H9 (cell line): Measurements from ENCODE around the gene CD3D. TPM values are rescaled to one million over a fixed set of nuclear protein-coding genes. Genes with fewer than 3 reads are reported as not detected.

Experiments
- DNase-seq: peaks from one replicate; pipeline ENCODE4 v3.0.0-alpha.2; 2017
- H2AFZ ChIP-seq: one replicate; pipeline ENCODE4 v1.6.1; 2013; ENCODE audit warnings: mild to moderate bottlenecking, low read length, control low read depth, moderate library complexity
- H2AK5ac ChIP-seq: 2 replicates; pipeline ENCODE4 v1.6.1; 2013; ENCODE audit warnings: low read length, control low read depth, mixed read lengths; ENCODE audit not compliant: insufficient read length
- H2BK120ac ChIP-seq: one replicate; pipeline ENCODE4 v1.6.1; 2013; ENCODE audit warnings: low read depth, mild to moderate bottlenecking, low read length, control low read depth, inconsistent platforms; ENCODE audit not compliant: poor library complexity, severe bottlenecking
- H2BK12ac ChIP-seq: 2 replicates; pipeline ENCODE4 v1.6.1; 2013; ENCODE audit warnings: low read length, control low read depth, mixed read lengths, low read depth; ENCODE audit not compliant: insufficient read length
- H2BK15ac ChIP-seq: 2 replicates; pipeline ENCODE4 v1.6.1; 2013; ENCODE audit warnings: low read depth, low read length, control low read depth
- H2BK20ac ChIP-seq: one replicate; pipeline ENCODE4 v1.6.1; 2013; ENCODE audit warnings: low read depth, mild to moderate bottlenecking, low read length, control low read depth, inconsistent platforms; ENCODE audit not compliant: poor library complexity, severe bottlenecking
- H2BK5ac ChIP-seq: 2 replicates; pipeline ENCODE4 v1.6.1; 2013; ENCODE audit warnings: low read length, control low read depth, mixed read lengths; ENCODE audit not compliant: insufficient read length
- H3K14ac ChIP-seq: 2 replicates; pipeline ENCODE4 v1.6.1; 2013; ENCODE audit warnings: low read length, control low read depth; ENCODE audit not compliant: insufficient read depth
- H3K18ac ChIP-seq: 2 replicates; pipeline ENCODE4 v1.6.1; 2013; ENCODE audit warnings: low read depth, mild to moderate bottlenecking, mixed read lengths, low read length, control low read depth; ENCODE audit not compliant: insufficient read length
- H3K23ac ChIP-seq: 2 replicates; pipeline ENCODE4 v1.6.1; 2013; ENCODE audit warnings: low read length, control low read depth, mixed read lengths, low read depth; ENCODE audit not compliant: insufficient read length
- H3K23me2 ChIP-seq: 2 replicates; pipeline ENCODE4 v1.6.1; 2013; ENCODE audit warnings: low read depth, mild to moderate bottlenecking, mixed read lengths, low read length, control low read depth; ENCODE audit not compliant: insufficient read length, poor library complexity, severe bottlenecking
- H3K27ac ChIP-seq: 2 replicates; pipeline ENCODE4 v1.5.1; 2013; ENCODE audit warnings: low read length, control low read depth, mixed read lengths, low read depth; ENCODE audit not compliant: insufficient read length
- H3K27me3 ChIP-seq: 2 replicates; pipeline ENCODE4 v1.6.1; 2013; ENCODE audit warnings: low read length, control low read depth, inconsistent platforms; ENCODE audit not compliant: insufficient read depth
- H3K4ac ChIP-seq: 2 replicates; pipeline ENCODE4 v1.6.1; 2013; ENCODE audit warnings: low read depth, mild to moderate bottlenecking, control low read depth, inconsistent platforms, low read length, moderate library complexity
- H3K4me1 ChIP-seq: 2 replicates; pipeline ENCODE4 v1.6.1; 2013; ENCODE audit warnings: low read length, control low read depth, inconsistent platforms; ENCODE audit not compliant: insufficient read depth
- H3K4me2 ChIP-seq: 2 replicates; pipeline ENCODE4 v1.6.1; 2013; ENCODE audit warnings: low read length, control low read depth, mixed read lengths; ENCODE audit not compliant: insufficient read length, insufficient read depth
- H3K56ac ChIP-seq: 2 replicates; pipeline ENCODE4 v1.6.1; 2013; ENCODE audit warnings: low read depth, mild to moderate bottlenecking, mixed read lengths, low read length, control low read depth; ENCODE audit not compliant: insufficient read length
- H3K79me1 ChIP-seq: 2 replicates; pipeline ENCODE4 v1.6.1; 2013; ENCODE audit warnings: low read depth, mild to moderate bottlenecking, moderate library complexity, low read length, control low read depth, inconsistent platforms; ENCODE audit not compliant: insufficient read depth, poor library complexity, severe bottlenecking
- H3K79me2 ChIP-seq: 2 replicates; pipeline ENCODE4 v1.6.1; 2013; ENCODE audit warnings: low read length, control low read depth, inconsistent platforms; ENCODE audit not compliant: insufficient read depth
- H3K9ac ChIP-seq: 2 replicates; pipeline ENCODE4 v1.6.1; 2013; ENCODE audit warnings: low read length, control low read depth, mixed read lengths; ENCODE audit not compliant: insufficient read length; ENCODE audit errors: extremely low read depth
- H3K9me3 ChIP-seq: one replicate; pipeline ENCODE4 v1.6.1; 2013; ENCODE audit warnings: low read depth, low read length, inconsistent platforms; ENCODE audit not compliant: control insufficient read depth
- H3T11ph ChIP-seq: one replicate; pipeline ENCODE4 v1.6.1; 2013; ENCODE audit warnings: mild to moderate bottlenecking, low read length, control low read depth, inconsistent platforms
- H4K20me1 ChIP-seq: one replicate; pipeline ENCODE4 v1.6.1; 2013; ENCODE audit not compliant: control insufficient read depth, insufficient read length, insufficient read depth
- H4K5ac ChIP-seq: 2 replicates; pipeline ENCODE4 v1.6.1; 2013; ENCODE audit warnings: low read depth, mild to moderate bottlenecking, mixed read lengths, low read length, control low read depth; ENCODE audit not compliant: insufficient read length
- H4K8ac ChIP-seq: replicated peaks from 2 replicates; pipeline ENCODE4 v1.6.1; 2013; ENCODE audit warnings: low read length, control low read depth, mixed read lengths, low read depth; ENCODE audit not compliant: insufficient read length
- H4K91ac ChIP-seq: 2 replicates; pipeline ENCODE4 v1.6.1; 2013; ENCODE audit warnings: low read depth, mild to moderate bottlenecking, moderate library complexity, mixed read lengths, low read length, control low read depth; ENCODE audit not compliant: insufficient read length
- H3K27ac Mint-ChIP-seq, 3 experiments: 2 replicates in 2 of 3; 3 replicates in 1 of 3; pipeline ENCODE4 v1.8.0; 2020 to 2021; ENCODE audit warnings: mixed read lengths in 3 of 3, mild to moderate bottlenecking in 1 of 3, moderate library complexity in 1 of 3
- H3K27me3 Mint-ChIP-seq: 2 replicates; pipeline ENCODE4 v1.8.0; 2021; ENCODE audit warnings: low read depth, mild to moderate bottlenecking, moderate library complexity, mixed read lengths
- H3K36me3 Mint-ChIP-seq, 3 experiments: 2 replicates in 2 of 3; 3 replicates in 1 of 3; pipeline ENCODE4 v1.8.0; 2020 to 2021; ENCODE audit warnings: low read depth in 3 of 3, mixed read lengths in 3 of 3; ENCODE audit not compliant: insufficient read depth in 1 of 3
- H3K4me1 Mint-ChIP-seq, 2 experiments: 2 replicates each; pipeline ENCODE4 v1.8.0; 2020; ENCODE audit warnings: mixed read lengths in 2 of 2
- H3K4me3 Mint-ChIP-seq, 2 experiments: 2 replicates in 1 of 2; 3 replicates in 1 of 2; pipeline ENCODE4 v1.8.0; 2020 to 2021; ENCODE audit warnings: mild to moderate bottlenecking in 2 of 2, mixed read lengths in 2 of 2, moderate library complexity in 1 of 2
- H3K9me3 Mint-ChIP-seq, 2 experiments: 2 replicates in 1 of 2; 3 replicates in 1 of 2; pipeline ENCODE4 v1.8.0; 2020; ENCODE audit warnings: mild to moderate bottlenecking in 2 of 2, mixed read lengths in 2 of 2, moderate library complexity in 1 of 2
- WGBS: extraction: QIAGEN DNeasy Blood & Tissue Kit; methylation state at CpG from one replicate; pipeline ENCODE4 v1.1.7; 2013; ENCODE audit warnings: missing lambda C conversion rate, low lambda C conversion rate, mixed read lengths; ENCODE audit not compliant: insufficient read length; ENCODE audit errors: extremely low coverage; 5-methylcytosine and 5-hydroxymethylcytosine counted together
- total RNA-seq: library from RNA; stranded (reverse); gene quantifications from 2 replicates; pipeline ENCODE4 v1.2.1, GENCODE V29; 2021
- TF ChIP-seq, protein P1 (sequence below): fragments of 200-600 bp; sonication (generic); conservative IDR thresholded peaks from 3 replicates; pipeline ENCODE4 v1.8.0; 2021; ENCODE audit warnings: antibody characterized with exemption, mild to moderate bottlenecking

The CD3D gene
- total RNA-seq, 1 experiment from 2014 or later = not detected

DNA sequence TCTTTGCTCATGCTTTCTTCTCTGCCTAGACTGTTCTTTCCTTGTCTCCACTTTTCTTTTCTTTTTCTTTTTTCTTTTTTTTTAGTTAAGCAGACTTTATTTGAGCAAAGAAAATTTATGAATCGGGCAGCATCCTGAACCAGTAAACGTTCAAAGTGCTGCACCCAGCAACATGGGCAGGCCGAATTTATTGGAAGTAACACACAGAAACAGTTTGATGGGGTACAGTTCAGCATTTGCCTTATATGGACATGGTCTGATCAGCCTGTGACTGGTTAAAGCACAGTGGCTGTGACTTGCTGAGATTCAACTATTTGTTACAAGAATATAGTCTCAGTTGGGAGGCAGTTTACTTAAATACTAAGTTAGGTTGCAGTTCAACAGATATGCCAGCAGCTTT, 22.0 kb downstream of the CD3D start:
- H3K4me1 ChIP-seq = peaks cover 3% of the 10 kb centered on the region; the same call in 1 of the 2 replicates
- peaks cover 20 to 24% of the 10 kb centered on the region in 2 experiments for H3K4me1 Mint-ChIP-seq
- no peak for DNase-seq
- peaks cover 0 to 3% of the 10 kb centered on the region in 2 experiments; a peak in 2 of 5 replicates for H3K9me3 Mint-ChIP-seq
- no peak overlapping the region for H3K4me2 ChIP-seq
- H2BK12ac ChIP-seq = no peak overlapping the region
- no peak overlapping the region for H2AFZ ChIP-seq
- H4K5ac ChIP-seq = no peak overlapping the region
- H3K23me2 ChIP-seq = peaks cover 5% of the 10 kb centered on the region
- no peak overlapping the region for H3K4ac ChIP-seq
- H3K27ac Mint-ChIP-seq = no peak overlapping the region
- H3K9me3 ChIP-seq = no peaks in the 10 kb centered on the region
- H2BK20ac ChIP-seq = no peak overlapping the region
- no CpG with 5 or more reads among the region's 3 CpGs for WGBS
- H3K79me1 ChIP-seq = no peaks in the 10 kb centered on the region
- H3K56ac ChIP-seq = no peak overlapping the region
- no peaks in the 10 kb centered on the region for H4K20me1 ChIP-seq
- peaks cover 14% of the 10 kb centered on the region for H3K27me3 Mint-ChIP-seq
- H2BK15ac ChIP-seq = no peak overlapping the region
- H3K18ac ChIP-seq = no peak overlapping the region
- no peak overlapping the region for H2BK120ac ChIP-seq
- H3K79me2 ChIP-seq = no peaks in the 10 kb centered on the region
- TF ChIP-seq, protein P1, sequence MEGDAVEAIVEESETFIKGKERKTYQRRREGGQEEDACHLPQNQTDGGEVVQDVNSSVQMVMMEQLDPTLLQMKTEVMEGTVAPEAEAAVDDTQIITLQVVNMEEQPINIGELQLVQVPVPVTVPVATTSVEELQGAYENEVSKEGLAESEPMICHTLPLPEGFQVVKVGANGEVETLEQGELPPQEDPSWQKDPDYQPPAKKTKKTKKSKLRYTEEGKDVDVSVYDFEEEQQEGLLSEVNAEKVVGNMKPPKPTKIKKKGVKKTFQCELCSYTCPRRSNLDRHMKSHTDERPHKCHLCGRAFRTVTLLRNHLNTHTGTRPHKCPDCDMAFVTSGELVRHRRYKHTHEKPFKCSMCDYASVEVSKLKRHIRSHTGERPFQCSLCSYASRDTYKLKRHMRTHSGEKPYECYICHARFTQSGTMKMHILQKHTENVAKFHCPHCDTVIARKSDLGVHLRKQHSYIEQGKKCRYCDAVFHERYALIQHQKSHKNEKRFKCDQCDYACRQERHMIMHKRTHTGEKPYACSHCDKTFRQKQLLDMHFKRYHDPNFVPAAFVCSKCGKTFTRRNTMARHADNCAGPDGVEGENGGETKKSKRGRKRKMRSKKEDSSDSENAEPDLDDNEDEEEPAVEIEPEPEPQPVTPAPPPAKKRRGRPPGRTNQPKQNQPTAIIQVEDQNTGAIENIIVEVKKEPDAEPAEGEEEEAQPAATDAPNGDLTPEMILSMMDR = no peak
- H3T11ph ChIP-seq = no peak overlapping the region
- no peak overlapping the region for H4K8ac ChIP-seq
- no peak overlapping the region for H4K91ac ChIP-seq
- peaks cover 0 to 3% (median 2%) of the 10 kb centered on the region in 3 experiments; a peak in 2 of 7 replicates for H3K36me3 Mint-ChIP-seq
- H3K27me3 ChIP-seq = no peaks in the 10 kb centered on the region
- no peak overlapping the region for H3K27ac ChIP-seq
- no peak overlapping the region for H3K23ac ChIP-seq
- no peak overlapping the region for H2AK5ac ChIP-seq
- no peak overlapping the region for H3K9ac ChIP-seq
- no peak overlapping the region for H3K14ac ChIP-seq
- H2BK5ac ChIP-seq = no peak overlapping the region
- no peak overlapping the region for H3K4me3 Mint-ChIP-seq
